NT2/D1 (cell line): ENCODE measurements around the gene UMPS.
"Not testable (repeated sequence)": the region's sequence is repeated elsewhere in the genome, so short reads cannot be mapped to it uniquely, and the experiment has no call there.

Source experiments
- DNase-seq: peaks from one replicate; pipeline ENCODE4 v3.0.0-alpha.2; 2011; ENCODE audit warnings: low read depth, low spot score
- H3K27me3 ChIP-seq: 2 replicates; pipeline ENCODE4 v1.6.0; 2011; ENCODE audit warnings: mild to moderate bottlenecking; ENCODE audit not compliant: insufficient read length, insufficient read depth
- H3K36me3 ChIP-seq: 2 replicates; pipeline ENCODE4 v1.6.1; 2011; ENCODE audit warnings: mild to moderate bottlenecking, low read length, mixed read lengths; ENCODE audit not compliant: insufficient read depth, insufficient read length
- H3K4me1 ChIP-seq: 2 replicates; pipeline ENCODE4 v1.5.1; 2011; ENCODE audit not compliant: insufficient read depth, insufficient read length
- H3K4me3 ChIP-seq: 2 replicates; pipeline ENCODE4 v1.5.1; 2011; ENCODE audit warnings: low read depth; ENCODE audit not compliant: insufficient read length
- H3K9ac ChIP-seq: 2 replicates; pipeline ENCODE4 v1.6.0; 2011; ENCODE audit warnings: low read depth; ENCODE audit not compliant: insufficient read length
- H3K9me3 ChIP-seq: 2 replicates; pipeline ENCODE4 v1.5.1; 2011; ENCODE audit warnings: mild to moderate bottlenecking, low read length; ENCODE audit not compliant: insufficient read depth
- SUZ12 ChIP-seq: IDR thresholded peaks from 2 replicates; pipeline ENCODE4 v1.6.1; 2011; ENCODE audit not compliant: insufficient read length, insufficient read depth; ENCODE audit errors: extremely low read depth
- YY1 ChIP-seq: IDR thresholded peaks from 2 replicates; pipeline ENCODE4 v1.6.1; 2011; ENCODE audit not compliant: insufficient read length, insufficient read depth
- ZNF274 ChIP-seq: IDR thresholded peaks from 2 replicates; pipeline ENCODE4 v1.6.1; 2011; ENCODE audit warnings: mild to moderate bottlenecking, low read depth, low read length

Gene UMPS

GRCh38 chr3:124699051-124699450 lies 31.2 kb upstream of the UMPS start:
- no peak overlapping the region for H3K9ac ChIP-seq
- DNase-seq: no peak

GRCh38 chr3:124699686-124700396 lies 30.4 kb upstream of the UMPS start:
- H3K4me1 ChIP-seq: no peaks in the 10 kb centered on the region
- H3K9me3 ChIP-seq: no peaks in the 10 kb centered on the region
- no peaks in the 10 kb centered on the region for H3K36me3 ChIP-seq
- H3K9ac ChIP-seq: no peak overlapping the region
- H3K27me3 ChIP-seq: no peaks in the 10 kb centered on the region
- no peak overlapping the region for H3K4me3 ChIP-seq
- DNase-seq: no peak
- TF ChIP-seq ZNF274 (no peak), YY1 (no peak)

More at GRCh38 chr3:124699051-124699450, 31.2 kb upstream of the UMPS start:
- H3K4me3 ChIP-seq: no peak overlapping the region
- no peaks in the 10 kb centered on the region for H3K27me3 ChIP-seq
- H3K36me3 ChIP-seq: no peaks in the 10 kb centered on the region
- TF ChIP-seq YY1 (no peak), SUZ12 (no peak), ZNF274 (no peak)
- no peaks in the 10 kb centered on the region for H3K4me1 ChIP-seq
- H3K9me3 ChIP-seq: no peaks in the 10 kb centered on the region

GRCh38 chr3:124700880-124701684 lies 29.2 kb upstream of the UMPS start:
- DNase-seq: no peak
- no peak for TF ChIP-seq SUZ12
- no peak for TF ChIP-seq YY1
- H3K4me1 ChIP-seq: no peaks in the 10 kb centered on the region
- no peak overlapping the region for H3K4me3 ChIP-seq
- H3K9ac ChIP-seq: no peak overlapping the region
- H3K27me3 ChIP-seq: no peaks in the 10 kb centered on the region
- H3K9me3 ChIP-seq: no peaks in the 10 kb centered on the region
- no peaks in the 10 kb centered on the region for H3K36me3 ChIP-seq

GRCh38 chr3:124701687-124702086 lies 28.6 kb upstream of the UMPS start:
- Histone ChIP-seq H3K4me1 (no peaks in the 10 kb centered on the region), H3K36me3 (no peaks in the 10 kb centered on the region), H3K9ac (no peak overlapping the region), H3K9me3 (no peaks in the 10 kb centered on the region), H3K27me3 (no peaks in the 10 kb centered on the region), H3K4me3 (no peak overlapping the region)
- DNase-seq: no peak
- TF ChIP-seq SUZ12: no peak
- no peak for TF ChIP-seq ZNF274
- no peak for TF ChIP-seq YY1

GRCh38 chr3:124702950-124703349 lies 27.3 kb upstream of the UMPS start:
- H3K4me1 ChIP-seq: no peaks in the 10 kb centered on the region
- H3K9me3 ChIP-seq: no peaks in the 10 kb centered on the region
- no peak overlapping the region for H3K9ac ChIP-seq
- TF ChIP-seq ZNF274: no peak
- no peak for TF ChIP-seq SUZ12
- no peak for TF ChIP-seq YY1
- no peak overlapping the region for H3K4me3 ChIP-seq
- no peak for DNase-seq
- H3K36me3 ChIP-seq: no peaks in the 10 kb centered on the region
- no peaks in the 10 kb centered on the region for H3K27me3 ChIP-seq

- Histone ChIP-seq H3K36me3 (no peaks in the 10 kb centered on the region), H3K4me3 (no peak overlapping the region), H3K4me1 (no peaks in the 10 kb centered on the region), H3K9ac (no peak overlapping the region), H3K27me3 (no peaks in the 10 kb centered on the region), H3K9me3 (0 out of 2 replicates have a peak, but pooled peaks cover 4% of the 10 kb centered on the region)
- no peak for DNase-seq
- TF ChIP-seq YY1 (no peak), ZNF274 (no peak), SUZ12 (no peak)
Measured at GRCh38 chr3:124705552-124705951, 24.7 kb upstream of the UMPS start.

GRCh38 chr3:124707223-124707622 lies 23.0 kb upstream of the UMPS start:
- not testable (repeated sequence) for H3K9ac ChIP-seq, H3K4me1 ChIP-seq, H3K36me3 ChIP-seq, DNase-seq, H3K4me3 ChIP-seq, H3K9me3 ChIP-seq, H3K27me3 ChIP-seq
